HG02973 (cell line): ENCODE measurements around the gene ENDOG.
A peak's percentile ranks its signal among the peaks of the same experiment; 100 is the strongest.

Source experiments
- ATAC-seq: cut with Tn5 transposase; IDR thresholded peaks from one replicate; pipeline ENCODE4 v1.9.1; 2021; ENCODE audit warnings: moderate library complexity; ENCODE audit not compliant: unreplicated experiment

ENDOG gene

GRCh38 chr9:128798896-128799295 is 19.4 kb upstream of the ENDOG start:
- ATAC-seq: no peak

- ATAC-seq: no peak
Observed at GRCh38 chr9:128800061-128800460, 18.2 kb upstream of the ENDOG start.

GRCh38 chr9:128802482-128802881 is 15.8 kb upstream of the ENDOG start:
- no peak for ATAC-seq

- no peak for ATAC-seq
Observed at GRCh38 chr9:128805661-128806060, 12.6 kb upstream of the ENDOG start.

- ATAC-seq: no peak
Observed at GRCh38 chr9:128807827-128808226, 10.5 kb upstream of the ENDOG start.

GRCh38 chr9:128808543-128808942 is 9.8 kb upstream of the ENDOG start:
- no peak for ATAC-seq

- no peak for ATAC-seq
Observed at GRCh38 chr9:128809036-128809599, 9.2 kb upstream of the ENDOG start.

- no peak for ATAC-seq
Observed at GRCh38 chr9:128809831-128810230, 8.5 kb upstream of the ENDOG start.

GRCh38 chr9:128810873-128811272 is 7.4 kb upstream of the ENDOG start:
- ATAC-seq: no peak

GRCh38 chr9:128818839-128819715 is 777 bp downstream of the ENDOG start:
- ATAC-seq: peak; percentile 20

- no peak for ATAC-seq
Observed at GRCh38 chr9:128819716-128820664, 1.7 kb downstream of the ENDOG start.

GRCh38 chr9:128820665-128821583 is 2.6 kb downstream of the ENDOG start:
- ATAC-seq: no peak

GRCh38 chr9:128821584-128822406 is 3.5 kb downstream of the ENDOG start:
- ATAC-seq: no peak

- no peak for ATAC-seq
Observed at GRCh38 chr9:128822407-128823042, 4.2 kb downstream of the ENDOG start.

- no peak for ATAC-seq
Observed at GRCh38 chr9:128823362-128823902, 5.1 kb downstream of the ENDOG start.

GRCh38 chr9:128823903-128824406 is 5.7 kb downstream of the ENDOG start:
- ATAC-seq: no peak

- no peak for ATAC-seq
Observed at GRCh38 chr9:128824911-128825310, 6.6 kb downstream of the ENDOG start.

GRCh38 chr9:128825923-128826700 is 7.8 kb downstream of the ENDOG start:
- no peak for ATAC-seq
